HUES48 (cell line): ENCODE measurements around the gene CFAP73.
"Not testable (repeated sequence)": the region's sequence is repeated elsewhere in the genome, so short reads cannot be mapped to it uniquely, and the experiment has no call there.

Source experiments
- H3K27ac ChIP-seq: one replicate; pipeline ENCODE4 v1.7.0; 2013; ENCODE audit warnings: low read depth, low read length, inconsistent platforms
- H3K27me3 ChIP-seq: 2 replicates; pipeline ENCODE4 v1.6.1; 2013; ENCODE audit warnings: mild to moderate bottlenecking, low read length; ENCODE audit not compliant: control insufficient read depth, insufficient read depth
- H3K36me3 ChIP-seq: 2 replicates; pipeline ENCODE4 v1.6.1; 2013; ENCODE audit warnings: low read length; ENCODE audit not compliant: control insufficient read depth, insufficient read depth
- H3K4me1 ChIP-seq: 2 replicates; pipeline ENCODE4 v1.6.1; 2013; ENCODE audit warnings: mild to moderate bottlenecking, low read length; ENCODE audit not compliant: control insufficient read depth, insufficient read depth
- H3K4me3 ChIP-seq: 2 replicates; pipeline ENCODE4 v1.5.1; 2013; ENCODE audit warnings: mild to moderate bottlenecking, low read depth, low read length
- H3K9ac ChIP-seq: 2 replicates; pipeline ENCODE4 v1.6.1; 2013; ENCODE audit warnings: mild to moderate bottlenecking, low read depth, low read length, moderate library complexity
- H3K9me3 ChIP-seq: 2 replicates; pipeline ENCODE4 v1.6.1; 2013; ENCODE audit warnings: low read length; ENCODE audit not compliant: control insufficient read depth, insufficient read depth

The CFAP73 gene

GRCh38 chr12:113135178-113136127, 14.1 kb upstream of the CFAP73 start, which contains the start of gene RASAL1:
TSS of gene RASAL1 (minus strand) at chr12:113135761. CDS start at chr12:113135462, 299 bp downstream.
- H3K9me3 ChIP-seq, result no peaks in the 10 kb centered on the region
- peaks cover 20% of the 10 kb centered on the region for H3K27me3 ChIP-seq
- H3K4me3 ChIP-seq, result peak within 1 kb of the TSS; percentile 73
- peaks cover 3% of the 10 kb centered on the region; the same call in 1 of the 2 replicates for H3K4me1 ChIP-seq
- no peaks in the 10 kb centered on the region for H3K36me3 ChIP-seq
- no peak within 1 kb of the TSS for H3K27ac ChIP-seq
- H3K9ac ChIP-seq, result no peak within 1 kb of the TSS

- Histone ChIP-seq H3K4me3 (peak overlapping the region; percentile 62), H3K9me3 (no peaks in the 10 kb centered on the region), H3K4me1 (peaks cover 3% of the 10 kb centered on the region; the same call in 1 of the 2 replicates), H3K27ac (no peak overlapping the region), H3K27me3 (peaks cover 20% of the 10 kb centered on the region), H3K9ac (no peak overlapping the region), H3K36me3 (no peaks in the 10 kb centered on the region)
These were observed 13.2 kb upstream of the CFAP73 start for GRCh38 chr12:113136128-113136989.

GRCh38 chr12:113136990-113137511, 12.5 kb upstream of the CFAP73 start:
- peaks cover 20% of the 10 kb centered on the region for H3K27me3 ChIP-seq
- no peak overlapping the region for H3K4me3 ChIP-seq
- no peak overlapping the region for H3K9ac ChIP-seq
- H3K27ac ChIP-seq, result no peak overlapping the region
- H3K9me3 ChIP-seq, result no peaks in the 10 kb centered on the region
- no peaks in the 10 kb centered on the region for H3K36me3 ChIP-seq
- H3K4me1 ChIP-seq, result peaks cover 3% of the 10 kb centered on the region; the same call in 1 of the 2 replicates

- H3K4me1 ChIP-seq, result peaks cover 3% of the 10 kb centered on the region; the same call in 1 of the 2 replicates
- H3K9ac ChIP-seq, result no peak overlapping the region
- no peaks in the 10 kb centered on the region for H3K9me3 ChIP-seq
- H3K27ac ChIP-seq, result no peak overlapping the region
- no peak overlapping the region for H3K4me3 ChIP-seq
- H3K36me3 ChIP-seq, result no peaks in the 10 kb centered on the region
- H3K27me3 ChIP-seq, result peaks cover 20% of the 10 kb centered on the region
These were observed 11.4 kb upstream of the CFAP73 start for GRCh38 chr12:113137861-113138783.

- Histone ChIP-seq H3K4me1 (peaks cover 3% of the 10 kb centered on the region; the same call in 1 of the 2 replicates), H3K27ac (no peak overlapping the region), H3K9me3 (no peaks in the 10 kb centered on the region), H3K27me3 (peaks cover 19% of the 10 kb centered on the region), H3K9ac (no peak overlapping the region), H3K36me3 (no peaks in the 10 kb centered on the region), H3K4me3 (no peak overlapping the region)
These were observed 10.7 kb upstream of the CFAP73 start for GRCh38 chr12:113138826-113139225.

- Histone ChIP-seq H3K9me3 (no peaks in the 10 kb centered on the region), H3K4me1 (no peaks in the 10 kb centered on the region), H3K27ac (no peak overlapping the region), H3K36me3 (no peaks in the 10 kb centered on the region), H3K27me3 (0 out of 2 replicates have a peak, but pooled peaks cover 5% of the 10 kb centered on the region), H3K4me3 (no peak overlapping the region), H3K9ac (no peak overlapping the region)
These were observed 8.8 kb upstream of the CFAP73 start for GRCh38 chr12:113140706-113141105.

GRCh38 chr12:113141716-113142115, 7.8 kb upstream of the CFAP73 start:
- not testable (repeated sequence) for H3K36me3 ChIP-seq, H3K4me3 ChIP-seq, H3K27me3 ChIP-seq, H3K9me3 ChIP-seq, H3K4me1 ChIP-seq, H3K9ac ChIP-seq, H3K27ac ChIP-seq

GRCh38 chr12:113142173-113142885, 7.2 kb upstream of the CFAP73 start:
- no peak overlapping the region for H3K4me3 ChIP-seq
- no peaks in the 10 kb centered on the region for H3K36me3 ChIP-seq
- H3K9me3 ChIP-seq, result no peaks in the 10 kb centered on the region
- H3K27me3 ChIP-seq, result no peaks in the 10 kb centered on the region
- H3K4me1 ChIP-seq, result no peaks in the 10 kb centered on the region
- no peak overlapping the region for H3K27ac ChIP-seq
- H3K9ac ChIP-seq, result no peak overlapping the region

- no peaks in the 10 kb centered on the region for H3K9me3 ChIP-seq
- no peaks in the 10 kb centered on the region for H3K27me3 ChIP-seq
- no peak overlapping the region for H3K9ac ChIP-seq
- no peak overlapping the region for H3K4me3 ChIP-seq
- H3K27ac ChIP-seq, result no peak overlapping the region
- no peaks in the 10 kb centered on the region for H3K36me3 ChIP-seq
- H3K4me1 ChIP-seq, result no peaks in the 10 kb centered on the region
These were observed 6.6 kb upstream of the CFAP73 start for GRCh38 chr12:113142886-113143332.
